ENCODE measurements around the gene TMEM38A.
"Not testable (repeated sequence)": the region's sequence is repeated elsewhere in the genome, so short reads cannot be mapped to it uniquely, and the experiment has no call there.

Gene TMEM38A

DNA sequence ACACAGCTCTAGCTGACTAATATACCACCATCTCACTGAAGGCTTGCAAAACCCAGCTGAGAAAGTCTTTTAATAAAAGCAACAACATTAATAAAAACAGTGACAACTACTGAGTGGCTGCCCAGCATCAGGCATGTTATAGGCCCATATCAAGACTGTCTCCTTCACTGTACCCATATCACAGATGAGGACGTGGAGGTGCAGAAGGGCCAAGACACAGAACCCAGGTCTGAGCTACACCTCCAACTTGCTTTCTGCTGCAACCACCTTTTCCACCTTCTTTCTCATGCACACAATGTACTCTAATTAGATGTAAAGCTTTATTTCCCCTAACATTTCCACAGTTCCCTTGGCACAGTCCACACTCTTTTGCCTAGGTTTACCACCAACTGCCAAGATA, 22.3 kb upstream of the TMEM38A start:
- no peak for DNase-seq (ENCODE audit: low read depth in 3 of 3)

DNA sequence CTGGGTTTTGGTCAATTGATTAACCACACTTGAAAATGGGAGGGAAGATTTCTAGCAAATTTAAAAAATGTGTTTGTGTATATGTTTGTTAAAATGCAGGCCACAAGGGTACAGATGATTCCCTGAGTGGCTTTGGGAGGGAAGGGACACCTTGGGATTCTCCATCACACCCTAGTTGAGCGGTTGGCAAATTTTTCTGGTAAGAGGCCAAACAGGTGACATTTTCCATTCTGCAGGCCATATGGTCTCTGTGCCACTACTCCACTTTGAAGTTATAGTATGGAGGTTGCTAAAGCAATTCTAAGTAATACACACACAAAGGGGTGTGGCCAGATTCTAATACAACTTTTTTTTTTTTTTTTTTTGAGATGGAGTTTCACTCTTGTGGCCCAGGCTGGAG, 20.0 kb upstream of the TMEM38A start:
- no peak for DNase-seq (ENCODE audit: low read depth in 3 of 3)

DNA sequence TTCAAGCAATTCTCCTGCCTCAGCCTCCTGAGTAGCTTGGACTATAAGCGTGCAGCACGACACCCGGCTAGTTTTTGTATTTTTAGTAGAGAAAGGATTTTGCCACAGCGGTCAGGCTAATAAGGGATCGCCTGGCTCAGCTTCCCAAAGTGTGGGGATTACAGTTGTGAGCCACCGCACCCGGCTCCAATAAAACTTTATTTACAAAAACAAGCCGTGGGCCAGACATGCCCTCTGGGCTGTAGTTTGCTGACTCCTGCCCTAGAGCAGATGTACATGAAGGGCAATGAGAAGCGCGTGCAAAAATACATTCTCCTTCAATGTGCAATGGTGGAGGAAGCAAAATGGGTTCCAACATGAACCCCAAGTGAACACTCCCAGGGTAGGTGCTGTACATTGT, 19.2 kb upstream of the TMEM38A start:
- DNase-seq (ENCODE audit: low read depth in 3 of 3): no peak

DNA sequence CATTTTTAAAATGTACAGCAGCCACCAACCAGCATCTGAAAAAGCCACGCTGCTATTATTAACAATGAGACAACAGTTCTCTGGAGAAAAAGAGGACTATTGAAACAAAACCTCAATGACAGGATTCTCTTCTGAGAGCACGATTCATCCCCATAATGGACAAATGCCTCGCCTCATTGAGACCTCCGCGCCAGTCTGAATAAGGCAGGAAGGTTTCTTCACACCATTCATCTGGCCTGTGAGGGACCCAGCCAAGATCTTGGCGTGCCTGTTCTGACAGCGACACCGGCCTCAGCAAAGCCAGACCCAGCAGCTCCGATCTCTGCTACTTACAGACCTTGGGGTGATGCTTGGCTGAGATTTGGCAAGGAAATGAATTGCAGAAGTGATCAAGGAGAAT, 15.8 kb upstream of the TMEM38A start:
- no peak for DNase-seq (ENCODE audit: low read depth in 3 of 3)

DNA sequence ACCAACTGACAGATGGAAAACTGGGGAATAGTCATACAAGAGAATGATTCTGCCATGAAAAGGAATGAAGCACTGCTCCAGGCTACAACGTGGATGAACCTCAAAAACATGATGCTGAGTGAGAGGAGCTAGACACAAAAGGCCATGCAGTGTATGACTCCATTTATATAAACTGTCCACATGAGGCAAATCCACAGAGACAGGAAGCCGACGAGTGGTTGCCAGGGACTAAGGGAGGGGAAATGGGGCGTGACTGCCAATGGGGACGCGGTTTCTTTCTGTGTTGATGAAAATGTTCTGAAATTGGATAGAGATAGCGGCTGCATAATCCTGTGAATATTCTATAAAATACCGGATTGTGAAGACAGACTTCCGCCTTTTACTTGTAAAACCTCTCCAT, 11.2 kb upstream of the TMEM38A start:
- no peak for DNase-seq (ENCODE audit: low read depth in 3 of 3)

DNA sequence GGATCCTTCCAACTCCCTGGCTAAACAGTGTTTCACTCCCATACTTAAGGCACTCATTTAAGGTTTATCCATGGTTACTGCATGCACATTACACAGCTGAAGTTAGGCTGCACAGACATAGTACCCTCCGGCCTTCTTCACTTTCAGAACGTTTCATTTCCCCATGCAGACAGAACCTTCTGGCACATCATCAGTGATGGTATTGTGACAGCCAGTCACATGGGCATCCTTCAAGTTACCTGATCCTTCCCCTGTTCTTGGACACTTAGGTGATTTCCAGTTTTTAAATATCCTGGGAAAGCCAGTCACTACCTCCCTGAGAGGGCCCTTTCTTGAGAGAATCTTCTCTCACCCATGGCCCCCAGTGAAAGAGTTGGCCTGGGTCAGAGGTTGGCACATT, 10.1 kb upstream of the TMEM38A start:
- no peak for DNase-seq (ENCODE audit: low read depth in 3 of 3)

DNA sequence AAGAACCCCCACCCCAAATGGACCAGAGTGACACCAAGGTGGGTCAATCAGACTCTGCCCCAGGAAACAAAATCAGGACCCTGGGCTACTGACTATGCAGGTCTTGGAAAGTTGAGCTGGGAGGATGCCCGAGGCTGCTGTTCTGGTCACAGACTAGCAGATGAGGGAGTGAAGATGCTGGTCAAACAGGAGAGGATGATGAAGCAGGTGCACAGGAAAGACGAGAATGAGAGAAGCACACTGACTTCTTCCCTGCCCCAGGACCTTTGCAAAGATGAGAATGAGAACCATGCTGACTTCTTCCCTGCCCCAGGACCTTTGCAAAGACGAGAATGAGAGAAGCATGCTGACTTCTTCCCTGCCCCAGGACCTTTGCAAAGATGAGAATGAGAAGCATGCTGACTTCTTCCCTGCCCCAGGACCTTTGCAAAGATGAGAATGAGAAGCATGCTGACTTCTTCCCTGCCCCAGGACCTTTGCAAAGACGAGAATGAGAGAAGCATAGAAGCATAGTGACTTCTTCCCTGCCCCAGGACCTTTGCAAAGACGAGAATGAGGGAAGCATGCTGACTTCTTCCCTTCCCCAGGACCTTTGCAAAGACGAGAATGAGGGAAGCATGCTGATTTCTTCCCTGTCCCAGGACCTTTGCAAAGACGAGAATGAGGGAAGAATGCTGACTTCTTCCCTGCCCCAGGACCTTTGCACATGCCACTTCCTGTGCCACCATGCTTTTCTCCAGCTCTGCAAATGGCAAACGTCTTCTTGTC, 9.3 kb upstream of the TMEM38A start:
- DNase-seq (ENCODE audit: low read depth in 3 of 3): not testable (repeated sequence)

DNA sequence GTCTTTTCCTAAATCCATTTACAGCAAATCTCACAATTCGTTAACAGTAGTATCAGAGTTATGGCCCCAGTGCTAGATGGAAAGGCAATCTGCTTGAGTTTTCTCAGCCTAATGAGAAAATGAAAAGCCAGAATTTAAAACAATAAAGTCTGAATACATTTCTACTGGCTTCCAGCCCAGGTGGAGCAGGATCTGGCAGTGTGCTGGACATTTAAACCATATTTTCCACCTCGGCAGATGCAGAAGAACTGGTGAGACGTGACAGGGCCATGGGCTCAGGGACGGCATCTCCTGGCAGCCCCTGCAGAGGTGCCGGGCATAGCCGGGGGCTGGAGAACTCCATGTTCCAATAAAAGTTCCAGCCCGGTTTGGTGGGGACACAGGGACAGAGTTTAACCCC, 8.1 kb upstream of the TMEM38A start:
- no peak for DNase-seq (ENCODE audit: low read depth in 3 of 3)

DNA sequence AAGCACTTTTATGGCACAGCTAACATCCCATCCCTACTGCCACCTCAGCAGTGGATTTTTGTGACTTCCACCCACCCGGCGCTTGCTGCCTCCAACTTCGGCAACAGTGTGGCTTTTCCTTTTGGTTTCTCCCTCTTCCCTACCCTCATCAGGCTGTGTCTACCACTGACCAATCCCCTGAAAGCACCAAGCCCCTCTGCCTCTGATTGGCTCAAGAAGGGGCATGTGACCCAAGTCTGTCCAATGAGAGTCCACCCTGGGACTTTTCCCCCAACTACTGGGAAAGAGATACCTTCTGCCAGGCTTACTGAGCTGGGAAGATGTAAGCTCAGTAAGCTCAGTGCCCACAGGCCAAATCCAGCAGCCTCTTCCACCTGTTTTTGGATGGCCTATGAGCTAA, 6.8 kb upstream of the TMEM38A start:
- DNase-seq (ENCODE audit: low read depth in 3 of 3): no peak

DNA sequence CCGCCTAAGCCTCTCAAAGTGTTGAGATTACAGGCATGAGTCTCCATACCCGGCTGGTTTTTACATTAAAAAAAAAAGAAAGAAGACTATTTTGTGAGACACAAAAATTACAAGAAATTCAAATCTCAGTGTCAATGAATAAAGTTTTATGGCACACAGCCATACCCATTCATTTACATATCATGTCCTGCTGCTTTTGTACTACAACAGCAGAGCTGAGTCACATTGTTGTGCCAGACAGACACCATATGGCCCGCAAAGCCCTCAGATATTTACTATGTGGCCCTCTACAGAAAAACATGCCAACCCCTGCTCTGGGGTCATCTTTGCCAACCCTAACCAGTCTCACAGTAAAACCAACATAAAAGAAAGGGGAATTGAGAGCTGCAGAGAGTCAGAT, 6.3 kb upstream of the TMEM38A start:
- no peak for DNase-seq (ENCODE audit: low read depth in 3 of 3)

DNA sequence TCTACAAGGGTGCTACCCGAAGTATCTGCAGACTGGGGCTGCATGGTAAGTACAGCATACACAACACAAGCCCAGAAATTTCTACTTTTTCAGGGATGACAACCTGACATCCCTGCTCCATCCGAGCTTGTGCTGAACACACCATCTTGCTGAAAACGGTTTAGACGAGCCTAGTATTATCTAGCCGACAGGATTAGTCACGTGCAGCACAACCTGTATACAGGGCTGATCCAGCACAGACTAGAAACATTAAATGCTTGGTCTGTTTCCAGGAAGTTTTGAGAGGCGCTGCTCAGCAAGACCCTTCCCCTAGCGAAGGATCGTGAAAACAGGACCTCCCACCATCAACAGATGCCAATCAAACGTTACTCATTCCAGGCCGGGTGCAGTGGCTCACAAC, 5.2 kb upstream of the TMEM38A start:
- no peak for DNase-seq (ENCODE audit: low read depth in 3 of 3)

DNA sequence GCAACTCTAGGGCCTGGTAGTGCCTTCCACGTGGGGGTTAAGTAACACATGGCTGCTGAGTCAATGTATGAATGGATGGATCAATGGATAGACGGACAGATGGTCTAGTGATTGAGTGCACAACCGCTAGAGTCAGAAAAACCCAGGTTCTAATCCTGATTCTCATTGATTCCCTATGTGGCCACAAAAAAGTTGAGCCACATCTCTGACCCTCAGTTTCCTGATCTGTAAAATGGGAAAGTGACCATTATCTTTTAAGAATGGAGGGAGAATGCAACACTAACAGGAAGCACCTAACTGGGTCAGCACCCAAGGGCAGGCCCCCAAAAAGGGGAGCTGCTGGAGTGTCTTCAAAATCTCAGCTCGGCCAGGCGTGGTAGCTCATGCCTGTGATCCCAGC, 3.6 kb upstream of the TMEM38A start:
- DNase-seq (ENCODE audit: low read depth in 3 of 3): no peak

DNA sequence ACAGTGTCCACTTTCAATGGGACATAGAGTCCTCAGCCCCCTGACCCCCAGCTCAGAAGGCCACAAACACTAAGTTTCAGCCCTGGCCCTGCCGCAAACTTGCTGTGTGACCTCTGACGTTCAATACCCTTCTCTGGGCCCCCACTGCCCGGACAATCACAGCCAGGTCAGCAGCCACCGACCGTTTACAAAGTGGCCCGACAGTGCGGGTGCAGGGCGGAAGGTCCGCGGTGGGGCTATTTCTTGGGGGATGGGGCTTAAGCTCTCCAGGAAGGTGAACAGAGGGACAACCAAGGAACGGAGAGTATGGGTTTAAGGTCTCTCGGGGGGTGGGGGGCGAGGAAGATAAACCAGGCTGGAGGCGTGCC, 1.5 kb upstream of the TMEM38A start:
- DNase-seq (ENCODE audit: low read depth in 3 of 3): no peak

DNA sequence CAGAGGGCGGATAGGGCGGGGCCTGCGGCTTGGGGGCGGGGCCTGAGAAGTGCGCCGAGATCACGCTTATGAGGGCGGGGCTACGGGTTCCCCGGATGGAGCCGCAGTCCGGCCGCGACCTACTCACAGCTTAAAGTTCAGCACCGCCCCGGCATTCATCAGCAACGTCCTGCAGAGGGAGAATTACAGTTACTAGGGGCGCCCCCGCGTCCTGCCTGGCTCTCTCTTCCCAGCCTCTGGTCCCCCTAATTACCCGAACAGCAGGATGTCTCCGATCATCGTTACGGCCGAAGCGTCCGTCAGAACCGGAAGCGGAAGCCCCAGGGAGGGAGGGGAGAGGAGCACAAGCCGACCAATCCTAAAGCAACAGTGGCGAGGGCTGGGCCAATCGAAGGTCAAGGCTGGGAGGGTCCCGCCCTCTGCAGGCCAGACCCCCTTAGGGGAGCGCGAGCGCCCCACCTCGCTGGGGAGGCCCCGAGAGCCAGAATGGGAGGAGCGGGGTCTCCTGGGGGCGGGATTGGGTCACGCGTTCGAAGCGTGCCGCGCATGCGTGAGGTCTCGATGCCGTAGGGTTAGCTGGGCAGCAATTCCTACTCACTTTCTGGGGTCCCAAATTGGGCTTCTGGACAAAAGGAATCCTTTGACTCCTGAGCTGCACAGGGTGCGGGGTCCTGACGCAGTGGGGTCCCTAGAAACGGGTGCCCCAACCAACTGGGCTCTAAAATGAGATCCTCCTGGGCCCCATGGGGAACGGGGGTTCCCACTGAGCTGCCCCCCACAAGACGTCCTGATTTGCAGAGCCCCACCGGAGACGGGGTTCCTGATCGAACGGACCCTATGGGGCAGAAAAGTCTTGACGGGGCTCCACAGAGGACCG, 869 bp upstream of the TMEM38A start, which contains the start of gene SMIM7:
Gene SMIM7 (minus strand): TSS at position 313 of the 877 bp plus-strand sequence. CDS start 34 bp downstream, at position 279.
- DNase-seq (ENCODE audit: low read depth in 3 of 3): peak; percentile 96 to 98 (median 97)

DNA sequence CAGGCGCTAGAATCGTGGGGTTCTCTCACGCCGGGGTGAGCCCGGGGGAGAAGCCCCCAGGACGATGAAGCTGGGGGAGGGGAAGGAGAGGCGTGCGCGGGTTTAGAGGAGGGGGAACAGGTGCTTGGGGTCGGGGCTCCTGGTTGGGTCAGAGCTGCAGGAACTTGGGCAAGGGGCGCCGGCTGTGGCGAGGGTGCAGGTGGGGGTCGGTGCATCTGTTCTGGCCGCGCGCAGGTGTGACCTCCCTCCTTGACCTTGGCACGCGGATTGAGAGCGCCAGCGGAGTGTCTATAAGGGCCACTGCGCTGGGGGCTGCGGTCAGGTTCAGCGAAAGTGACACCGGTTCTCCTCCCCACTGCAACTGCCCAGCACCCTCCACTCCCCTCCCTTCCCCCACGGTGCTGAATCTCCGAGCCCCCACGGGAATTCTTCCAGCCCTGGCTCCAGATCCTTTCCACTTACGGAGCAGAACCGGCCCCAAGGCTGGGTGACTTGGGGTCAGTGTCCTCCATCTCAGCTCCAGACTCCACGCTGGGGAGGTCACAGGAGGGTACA, 618 bp downstream of the TMEM38A start:
- no peak for DNase-seq (ENCODE audit: low read depth in 3 of 3)

DNA sequence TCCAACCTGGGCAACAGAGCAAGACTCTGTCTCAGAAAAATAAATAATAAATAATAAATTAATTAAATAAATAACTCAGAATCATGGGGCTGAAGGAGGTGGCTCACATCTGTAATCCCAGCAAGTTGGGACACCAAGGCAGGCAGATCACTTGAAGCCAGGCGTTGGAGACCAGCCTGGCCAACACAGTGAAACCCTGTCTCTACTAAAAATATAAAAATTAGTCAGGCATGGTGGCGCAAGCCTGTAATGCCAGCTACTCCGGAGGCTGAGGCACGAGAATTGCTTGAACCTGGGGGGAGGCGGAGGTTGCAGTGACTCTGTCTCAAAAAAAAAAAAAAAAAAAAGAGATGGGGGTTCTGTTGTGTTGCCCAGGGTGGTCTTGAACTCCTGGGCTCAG, 7.2 kb downstream of the TMEM38A start:
- no peak for DNase-seq (ENCODE audit: low read depth in 3 of 3)

DNA sequence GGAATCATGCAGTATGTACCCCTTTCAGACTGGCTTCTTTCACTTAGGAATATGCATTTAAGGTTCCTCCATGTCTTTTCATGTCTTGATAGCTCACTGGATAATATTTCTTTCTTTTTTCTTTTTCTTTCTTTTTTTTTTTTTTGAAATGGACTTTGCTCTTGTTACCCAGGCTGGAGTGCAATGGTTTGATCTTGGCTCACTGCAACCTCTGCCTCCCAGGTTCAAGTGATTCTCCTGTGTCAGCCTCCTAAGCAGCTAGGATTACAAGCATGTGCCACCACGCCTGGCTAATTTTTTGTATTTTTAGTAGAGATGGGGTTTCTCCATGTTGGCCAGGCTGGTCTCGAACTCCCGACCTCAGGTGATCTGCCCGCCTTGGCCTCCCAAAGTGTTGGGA, 7.8 kb downstream of the TMEM38A start:
- not testable (repeated sequence) for DNase-seq (ENCODE audit: low read depth in 3 of 3)

DNA sequence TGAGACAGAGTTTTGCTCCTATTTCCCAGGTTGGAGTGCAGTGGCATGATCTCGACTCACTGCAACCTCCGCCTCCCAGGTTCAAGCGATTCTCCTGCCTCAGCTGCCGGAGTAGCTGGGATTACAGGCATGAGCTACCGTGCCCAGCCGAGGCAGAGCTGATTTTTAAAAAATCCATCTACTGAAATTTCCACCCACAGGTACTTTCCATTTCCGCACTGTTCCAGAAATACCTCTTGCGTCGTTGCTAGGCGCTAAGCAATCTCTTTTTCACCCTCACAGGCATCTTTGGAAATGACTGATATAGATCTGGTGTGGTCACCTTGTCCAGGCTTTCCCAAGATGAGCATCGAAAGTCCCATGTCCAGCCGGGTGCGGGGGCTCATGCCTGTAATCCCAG, 9.4 kb downstream of the TMEM38A start:
- no peak for DNase-seq (ENCODE audit: low read depth in 3 of 3)

DNA sequence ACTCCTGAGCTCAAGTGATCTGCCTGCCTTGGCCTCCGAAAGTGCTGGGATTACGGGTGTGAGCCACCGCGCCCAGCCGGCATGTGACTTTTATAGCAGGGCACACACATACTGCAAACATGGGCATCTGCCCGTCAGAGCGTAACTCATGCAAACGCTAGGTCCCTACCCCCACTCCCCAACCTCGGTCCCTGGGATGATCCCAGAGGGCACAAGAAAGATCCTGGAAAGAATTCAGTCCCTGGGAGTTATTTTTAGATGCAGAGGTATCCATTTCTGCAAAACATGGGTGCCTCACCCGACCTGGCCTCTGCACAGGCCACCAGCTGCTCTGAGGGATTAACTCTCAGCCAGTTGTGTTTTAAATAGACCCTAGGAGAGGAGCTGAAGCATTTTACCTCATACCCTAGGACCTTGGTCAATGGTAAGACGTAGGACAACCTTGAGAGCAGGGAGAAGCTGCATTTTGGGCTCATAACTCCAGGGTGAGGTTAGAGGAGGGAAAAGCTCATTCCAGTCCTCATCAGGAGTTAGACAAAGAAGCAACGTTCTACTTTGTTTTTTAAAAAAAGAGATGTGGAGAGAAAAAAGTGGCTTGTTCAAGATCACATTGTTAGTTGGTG, 10.8 kb downstream of the TMEM38A start:
- DNase-seq (ENCODE audit: low read depth in 3 of 3): no peak

DNA sequence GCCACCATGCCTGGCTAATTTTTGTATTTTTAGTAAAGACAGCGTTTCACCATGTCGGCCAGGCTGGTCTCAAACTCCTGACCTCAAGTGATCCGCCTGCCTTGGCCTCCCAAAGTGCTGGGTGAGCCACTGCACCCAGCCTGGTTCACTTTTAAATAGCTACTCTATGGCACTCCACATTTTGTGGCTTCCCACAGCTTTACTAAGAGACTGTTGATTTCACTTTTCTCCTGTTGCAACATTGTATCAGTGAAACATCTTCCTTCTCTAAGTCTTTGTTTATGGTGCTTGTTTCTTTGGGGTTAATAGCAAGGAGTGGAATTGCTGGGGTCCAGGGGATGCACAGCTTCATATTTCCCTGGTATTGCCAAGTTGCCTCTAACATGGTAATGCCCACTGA, 12.3 kb downstream of the TMEM38A start:
- DNase-seq (ENCODE audit: low read depth in 3 of 3): no peak

DNA sequence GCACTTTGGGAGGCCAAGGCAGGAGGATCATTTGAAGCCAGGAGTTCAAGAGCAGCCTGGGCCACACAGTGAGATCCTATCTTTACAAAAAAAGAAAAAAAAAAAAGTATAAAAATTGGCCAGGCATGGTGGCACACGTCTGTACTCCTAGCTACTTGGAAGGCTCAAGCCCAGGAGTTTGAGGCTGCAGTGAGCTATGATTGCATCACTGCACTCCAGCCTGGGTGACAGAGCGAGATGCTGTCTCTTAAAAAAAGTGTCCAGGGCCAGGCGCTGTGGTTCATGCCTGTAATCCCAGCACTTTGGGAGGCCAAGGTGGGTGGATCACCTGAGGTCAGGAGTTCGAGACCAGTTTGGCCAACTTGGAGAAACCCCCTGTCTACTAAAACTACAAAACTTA, 12.9 kb downstream of the TMEM38A start:
- not testable (repeated sequence) for DNase-seq (ENCODE audit: low read depth in 3 of 3)

DNA sequence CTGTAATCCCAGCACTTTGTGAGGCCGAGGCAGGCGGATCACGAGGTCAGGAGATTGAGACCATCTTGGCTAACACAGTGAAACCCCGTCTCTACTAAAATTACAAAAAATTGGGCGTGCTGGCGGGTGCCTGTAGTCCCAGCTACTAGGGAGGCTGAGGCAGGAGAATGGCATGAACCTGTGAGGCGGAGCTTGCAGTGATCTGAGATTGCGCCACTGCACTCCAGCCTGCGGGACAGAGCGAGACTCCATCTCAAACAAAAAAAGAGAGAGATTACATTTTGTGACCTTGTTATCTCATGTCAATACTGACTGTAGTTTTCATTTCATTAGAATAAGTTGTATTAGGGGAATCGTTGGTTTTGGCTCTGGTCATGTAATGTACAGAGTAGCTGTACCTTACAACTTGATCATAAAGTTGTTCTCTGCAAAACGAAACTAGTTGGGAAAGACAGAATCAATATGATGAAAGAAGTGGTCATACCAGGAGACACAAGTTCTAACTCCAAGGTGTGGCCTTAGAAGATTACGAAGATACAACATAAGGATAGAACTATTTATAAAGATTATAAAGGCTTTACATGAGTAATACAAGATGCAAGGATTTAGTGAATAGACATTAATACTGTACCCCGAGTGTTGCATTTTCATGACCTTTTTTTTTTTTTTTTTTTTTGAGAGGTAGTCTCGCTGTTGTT, 15.3 kb downstream of the TMEM38A start:
- DNase-seq (ENCODE audit: low read depth in 3 of 3): no peak

Data from stimulated activated CD4-positive, alpha-beta T cell treated with anti-CD3 and anti-CD28 coated beads, TNF-alpha, amount 100 ng/mL, for 24 hours (primary cell).